Measurements from ENCODE around the gene NUFIP2.

The NUFIP2 gene

GRCh38 chr17:29256735-29257466 lies 37.0 kb downstream of the NUFIP2 start:
- no peak overlapping the region for H2AFZ ChIP-seq (ENCODE audit: low read depth, low read length)
- H3K27me3 ChIP-seq (ENCODE audit: insufficient read depth, low read length): no peaks in the 10 kb centered on the region
- H3K4me3 ChIP-seq (ENCODE audit: low read length): no peak overlapping the region
- H3K36me3 ChIP-seq (ENCODE audit: insufficient read depth, low read length): peaks cover 41% of the 10 kb centered on the region
- H3K9me3 ChIP-seq (ENCODE audit: low read length): peaks cover 2% of the 10 kb centered on the region
- no peaks in the 10 kb centered on the region for H3K4me1 ChIP-seq (ENCODE audit: insufficient read depth, low read length)

GRCh38 chr17:29255926-29256522 lies 37.9 kb downstream of the NUFIP2 start:
- H3K27me3 ChIP-seq (ENCODE audit: insufficient read depth, low read length): no peaks in the 10 kb centered on the region
- H3K4me1 ChIP-seq (ENCODE audit: insufficient read depth, low read length): no peaks in the 10 kb centered on the region
- H2AFZ ChIP-seq (ENCODE audit: low read depth, low read length): no peak overlapping the region
- peaks cover 2% of the 10 kb centered on the region for H3K9me3 ChIP-seq (ENCODE audit: low read length)
- H3K36me3 ChIP-seq (ENCODE audit: insufficient read depth, low read length): peaks cover 32% of the 10 kb centered on the region
- H3K4me3 ChIP-seq (ENCODE audit: low read length): no peak overlapping the region

GRCh38 chr17:29253037-29253436 lies 40.9 kb downstream of the NUFIP2 start:
- no peaks in the 10 kb centered on the region for H3K27me3 ChIP-seq (ENCODE audit: insufficient read depth, low read length)
- no peak overlapping the region for H2AFZ ChIP-seq (ENCODE audit: low read depth, low read length)
- H3K36me3 ChIP-seq (ENCODE audit: insufficient read depth, low read length): peaks cover 8% of the 10 kb centered on the region
- H3K4me3 ChIP-seq (ENCODE audit: low read length): no peak overlapping the region
- peaks cover 2% of the 10 kb centered on the region for H3K9me3 ChIP-seq (ENCODE audit: low read length)
- H3K4me1 ChIP-seq (ENCODE audit: insufficient read depth, low read length): no peaks in the 10 kb centered on the region

GRCh38 chr17:29252101-29252791 lies 41.7 kb downstream of the NUFIP2 start:
- H3K36me3 ChIP-seq (ENCODE audit: insufficient read depth, low read length): peaks cover 2% of the 10 kb centered on the region

GRCh38 chr17:29251184-29251583 lies 42.8 kb downstream of the NUFIP2 start:
- Histone ChIP-seq H3K4me1 (ENCODE audit: insufficient read depth, low read length) (peaks cover 8% of the 10 kb centered on the region), H3K4me3 (ENCODE audit: low read length) (no peak overlapping the region), H2AFZ (ENCODE audit: low read depth, low read length) (no peak overlapping the region), H3K9me3 (ENCODE audit: low read length) (peaks cover 2% of the 10 kb centered on the region), H3K27me3 (ENCODE audit: insufficient read depth, low read length) (no peaks in the 10 kb centered on the region), H3K36me3 (ENCODE audit: insufficient read depth, low read length) (no peaks in the 10 kb centered on the region)

More at GRCh38 chr17:29252101-29252791, 41.7 kb downstream of the NUFIP2 start:
- H2AFZ ChIP-seq (ENCODE audit: low read depth, low read length): no peak overlapping the region
- peaks cover 2% of the 10 kb centered on the region for H3K9me3 ChIP-seq (ENCODE audit: low read length)
- H3K4me3 ChIP-seq (ENCODE audit: low read length): no peak overlapping the region
- no peaks in the 10 kb centered on the region for H3K4me1 ChIP-seq (ENCODE audit: insufficient read depth, low read length)
- H3K27me3 ChIP-seq (ENCODE audit: insufficient read depth, low read length): no peaks in the 10 kb centered on the region

GRCh38 chr17:29250666-29251065 lies 43.3 kb downstream of the NUFIP2 start:
- H3K4me1 ChIP-seq (ENCODE audit: insufficient read depth, low read length): peaks cover 9% of the 10 kb centered on the region
- H3K9me3 ChIP-seq (ENCODE audit: low read length): peaks cover 2% of the 10 kb centered on the region
- H3K4me3 ChIP-seq (ENCODE audit: low read length): no peak overlapping the region
- no peaks in the 10 kb centered on the region for H3K27me3 ChIP-seq (ENCODE audit: insufficient read depth, low read length)
- H3K36me3 ChIP-seq (ENCODE audit: insufficient read depth, low read length): no peaks in the 10 kb centered on the region
- no peak overlapping the region for H2AFZ ChIP-seq (ENCODE audit: low read depth, low read length)

- Histone ChIP-seq H3K4me1 (ENCODE audit: insufficient read depth, low read length) (peaks cover 9% of the 10 kb centered on the region), H3K27me3 (ENCODE audit: insufficient read depth, low read length) (no peaks in the 10 kb centered on the region), H3K4me3 (ENCODE audit: low read length) (no peak overlapping the region), H2AFZ (ENCODE audit: low read depth, low read length) (no peak overlapping the region), H3K36me3 (ENCODE audit: insufficient read depth, low read length) (no peaks in the 10 kb centered on the region), H3K9me3 (ENCODE audit: low read length) (no peaks in the 10 kb centered on the region)
These were observed 45.1 kb downstream of the NUFIP2 start for GRCh38 chr17:29248845-29249244.

- Histone ChIP-seq H3K4me1 (ENCODE audit: insufficient read depth, low read length) (peaks cover 9% of the 10 kb centered on the region), H3K4me3 (ENCODE audit: low read length) (no peak overlapping the region), H3K27me3 (ENCODE audit: insufficient read depth, low read length) (no peaks in the 10 kb centered on the region), H3K9me3 (ENCODE audit: low read length) (no peaks in the 10 kb centered on the region), H2AFZ (ENCODE audit: low read depth, low read length) (no peak overlapping the region), H3K36me3 (ENCODE audit: insufficient read depth, low read length) (no peaks in the 10 kb centered on the region)
These were observed 46.7 kb downstream of the NUFIP2 start for GRCh38 chr17:29247219-29247618.

- H3K36me3 ChIP-seq (ENCODE audit: insufficient read depth, low read length): no peaks in the 10 kb centered on the region
- H2AFZ ChIP-seq (ENCODE audit: low read depth, low read length): no peak within 1 kb of the TSS
- H3K4me3 ChIP-seq (ENCODE audit: low read length): no peak within 1 kb of the TSS
- H3K4me1 ChIP-seq (ENCODE audit: insufficient read depth, low read length): peaks cover 13% of the 10 kb centered on the region
- H3K9me3 ChIP-seq (ENCODE audit: low read length): no peaks in the 10 kb centered on the region
- no peaks in the 10 kb centered on the region for H3K27me3 ChIP-seq (ENCODE audit: insufficient read depth, low read length)
These were observed 47.3 kb downstream of the NUFIP2 start, which contains the start of gene CRYBA1 for GRCh38 chr17:29246628-29247027. Gene CRYBA1, plus strand, starts transcription at chr17:29246859. Its CDS starts 5 bp downstream, at chr17:29246864.

- Histone ChIP-seq H3K4me3 (ENCODE audit: low read length) (no peak overlapping the region), H3K4me1 (ENCODE audit: insufficient read depth, low read length) (peaks cover 25% of the 10 kb centered on the region), H2AFZ (ENCODE audit: low read depth, low read length) (no peak overlapping the region), H3K27me3 (ENCODE audit: insufficient read depth, low read length) (no peaks in the 10 kb centered on the region), H3K36me3 (ENCODE audit: insufficient read depth, low read length) (no peaks in the 10 kb centered on the region), H3K9me3 (ENCODE audit: low read length) (no peaks in the 10 kb centered on the region)
These were observed 48.5 kb downstream of the NUFIP2 start for GRCh38 chr17:29245401-29245800.

GRCh38 chr17:29243792-29244191 lies 50.2 kb downstream of the NUFIP2 start:
- H2AFZ ChIP-seq (ENCODE audit: low read depth, low read length): no peak overlapping the region
- H3K27me3 ChIP-seq (ENCODE audit: insufficient read depth, low read length): no peaks in the 10 kb centered on the region
- no peaks in the 10 kb centered on the region for H3K9me3 ChIP-seq (ENCODE audit: low read length)
- no peaks in the 10 kb centered on the region for H3K36me3 ChIP-seq (ENCODE audit: insufficient read depth, low read length)
- H3K4me3 ChIP-seq (ENCODE audit: low read length): no peak overlapping the region
- H3K4me1 ChIP-seq (ENCODE audit: insufficient read depth, low read length): peaks cover 29% of the 10 kb centered on the region

- no peaks in the 10 kb centered on the region for H3K27me3 ChIP-seq (ENCODE audit: insufficient read depth, low read length)
- peaks cover 31% of the 10 kb centered on the region for H3K4me1 ChIP-seq (ENCODE audit: insufficient read depth, low read length)
- no peak overlapping the region for H3K4me3 ChIP-seq (ENCODE audit: low read length)
- H3K36me3 ChIP-seq (ENCODE audit: insufficient read depth, low read length): no peaks in the 10 kb centered on the region
- H2AFZ ChIP-seq (ENCODE audit: low read depth, low read length): no peak overlapping the region
- no peaks in the 10 kb centered on the region for H3K9me3 ChIP-seq (ENCODE audit: low read length)
These were observed 51.2 kb downstream of the NUFIP2 start for GRCh38 chr17:29242790-29243189.

- H3K36me3 ChIP-seq (ENCODE audit: insufficient read depth, low read length): no peaks in the 10 kb centered on the region
- H3K27me3 ChIP-seq (ENCODE audit: insufficient read depth, low read length): no peaks in the 10 kb centered on the region
- no peak overlapping the region for H3K4me3 ChIP-seq (ENCODE audit: low read length)
- no peaks in the 10 kb centered on the region for H3K9me3 ChIP-seq (ENCODE audit: low read length)
- no peak overlapping the region for H2AFZ ChIP-seq (ENCODE audit: low read depth, low read length)
- H3K4me1 ChIP-seq (ENCODE audit: insufficient read depth, low read length): peaks cover 31% of the 10 kb centered on the region
These were observed 51.9 kb downstream of the NUFIP2 start for GRCh38 chr17:29242051-29242450.

Measured in neuron (in vitro differentiated cells).